Suppressor macrophage treated with lipopolysaccharide for 4 hours (primary cell): ENCODE results near the gene DHRS13.

Experiments
- DNase-seq: peaks from one replicate; pipeline ENCODE4 v3.0.0-alpha.2; 2020

The DHRS13 gene

GRCh38 chr17:28902819-28903545, at the start of gene DHRS13:
TSS of gene DHRS13 (minus strand) at chr17:28903079. CDS start at chr17:28902944, 135 bp downstream.
- DNase-seq = peak; percentile 95

- peak; percentile 99 for DNase-seq
Observed at GRCh38 chr17:28951991-28952975, 49.4 kb upstream of the DHRS13 start.

- DNase-seq = peak; percentile 100
Observed at GRCh38 chr17:28951428-28951990, 48.6 kb upstream of the DHRS13 start, which contains the start of gene PHF12. TSS of gene PHF12 (minus strand) at chr17:28951518. CDS start at chr17:28950960, 558 bp downstream.

GRCh38 chr17:28950752-28951427, 48.0 kb upstream of the DHRS13 start:
- no peak for DNase-seq

GRCh38 chr17:28950017-28950751, 47.3 kb upstream of the DHRS13 start:
- peak; percentile 53 for DNase-seq

GRCh38 chr17:28949185-28950016, 46.5 kb upstream of the DHRS13 start:
- peak; percentile 65 for DNase-seq

- no peak for DNase-seq
Observed at GRCh38 chr17:28948873-28949184, 46.0 kb upstream of the DHRS13 start.

- DNase-seq = no peak
Observed at GRCh38 chr17:28948342-28948741, 45.5 kb upstream of the DHRS13 start.

- DNase-seq = no peak
Observed at GRCh38 chr17:28947639-28948038, 44.8 kb upstream of the DHRS13 start.

- no peak for DNase-seq
Observed at GRCh38 chr17:28946239-28946638, 43.4 kb upstream of the DHRS13 start.

- DNase-seq = no peak
Observed at GRCh38 chr17:28944862-28945741, 42.2 kb upstream of the DHRS13 start.

GRCh38 chr17:28944343-28944742, 41.5 kb upstream of the DHRS13 start:
- no peak for DNase-seq

- DNase-seq = no peak
Observed at GRCh38 chr17:28942925-28943324, 40.0 kb upstream of the DHRS13 start.

- DNase-seq = no peak
Observed at GRCh38 chr17:28941251-28941650, 38.4 kb upstream of the DHRS13 start.

GRCh38 chr17:28940675-28941074, 37.8 kb upstream of the DHRS13 start:
- DNase-seq = no peak

- no peak for DNase-seq
Observed at GRCh38 chr17:28940142-28940541, 37.3 kb upstream of the DHRS13 start.

- DNase-seq = no peak
Observed at GRCh38 chr17:28938552-28938951, 35.7 kb upstream of the DHRS13 start.

GRCh38 chr17:28937044-28937729, 34.3 kb upstream of the DHRS13 start:
- peak; percentile 66 for DNase-seq

GRCh38 chr17:28935744-28936460, 33.0 kb upstream of the DHRS13 start:
- DNase-seq = no peak
